IMR-90 (cell line): ENCODE data around the gene RCBTB2. TPM values are rescaled to one million over a fixed set of nuclear protein-coding genes. Genes with fewer than 3 reads are reported as not detected.

Experiments used
- ATAC-seq: fragments of 200-7000 bp; cut with Tn5 transposase; 2 replicates; pipeline ENCODE4 v1.9.1; 2020; ENCODE audit warnings: low read depth, mild to moderate bottlenecking, moderate library complexity
- BruUV-seq: library from RNA; stranded (reverse); fragments of 400-500 nt; replicated peaks from 2 replicates; lab custom pipeline; 2021; lab: Mats Ljungman, UMichigan
- CTCF ChIA-PET: fragments of 300-600 bp; formaldehyde crosslinking; extraction: SDS; loops from one replicate; lab custom pipeline; 2021; ENCODE audit warnings: antibody characterized with exemption; lab: Yijun Ruan, JAX
- POLR2A ChIA-PET: fragments of 300-600 bp; sonication (Branson Sonifier 250); formaldehyde crosslinking; loops from one replicate; lab custom pipeline; 2022; ENCODE audit warnings: antibody characterized with exemption; ENCODE audit not compliant: unreplicated experiment; lab: Charles Lee
- DNase-seq: peaks from one replicate; pipeline ENCODE4 v3.0.0; 2013
- H2AFZ ChIP-seq: replicated peaks from 2 replicates; pipeline ENCODE3; 2013; ENCODE audit warnings: low read length, mild to moderate bottlenecking; ENCODE audit not compliant: poor library complexity
- H2AK5ac ChIP-seq: 2 replicates; pipeline ENCODE4 v1.6.1; 2013; ENCODE audit warnings: low read depth, low read length, inconsistent platforms
- H2AK9ac ChIP-seq: replicated peaks from 2 replicates; pipeline ENCODE3; 2013; ENCODE audit warnings: mild to moderate bottlenecking, low read depth, low read length, moderate library complexity; ENCODE audit not compliant: poor library complexity
- H2BK120ac ChIP-seq: 2 replicates; pipeline ENCODE4 v1.6.1; 2013; ENCODE audit warnings: low read depth, low read length, inconsistent platforms
- H2BK15ac ChIP-seq: 3 replicates; pipeline ENCODE4 v1.6.1; 2013; ENCODE audit warnings: low read depth, low read length, inconsistent platforms
- H2BK20ac ChIP-seq: 2 replicates; pipeline ENCODE4 v1.6.1; 2013; ENCODE audit warnings: low read depth, mild to moderate bottlenecking, inconsistent platforms, low read length, moderate library complexity
- H2BK5ac ChIP-seq: 2 replicates; pipeline ENCODE4 v1.6.1; 2013; ENCODE audit warnings: mild to moderate bottlenecking, low read depth, low read length, inconsistent platforms; ENCODE audit not compliant: poor library complexity, severe bottlenecking
- H3K14ac ChIP-seq: replicated peaks from 2 replicates; pipeline ENCODE4 v1.6.1; 2013; ENCODE audit warnings: low read depth, low read length, inconsistent platforms
- H3K18ac ChIP-seq: 2 replicates; pipeline ENCODE4 v1.6.1; 2013; ENCODE audit warnings: low read depth, low read length, control low read depth
- H3K23ac ChIP-seq: 2 replicates; pipeline ENCODE4 v1.6.1; 2013; ENCODE audit warnings: low read depth, low read length, inconsistent platforms
- H3K27ac ChIP-seq: 2 replicates; pipeline ENCODE4 v1.5.1; 2013; ENCODE audit warnings: mild to moderate bottlenecking, control low read depth, low read length; ENCODE audit not compliant: insufficient read depth
- H3K27me3 ChIP-seq: 2 replicates; pipeline ENCODE4 v1.6.1; 2013; ENCODE audit warnings: low read length; ENCODE audit not compliant: control insufficient read depth, insufficient read depth
- H3K36me3 ChIP-seq: 2 replicates; pipeline ENCODE4 v1.6.1; 2013; ENCODE audit warnings: low read length, mixed read lengths; ENCODE audit not compliant: control insufficient read depth, insufficient read depth
- H3K4ac ChIP-seq: 2 replicates; pipeline ENCODE4 v1.6.1; 2013; ENCODE audit warnings: low read depth, low read length, inconsistent platforms
- H3K4me1 ChIP-seq: 2 replicates; pipeline ENCODE4 v1.6.1; 2013; ENCODE audit warnings: low read length, mixed read lengths; ENCODE audit not compliant: control insufficient read depth, insufficient read depth
- H3K4me2 ChIP-seq: 2 replicates; pipeline ENCODE4 v1.6.1; 2013; ENCODE audit warnings: low read depth, mild to moderate bottlenecking, control low read depth, low read length, moderate library complexity
- H3K4me3 ChIP-seq: 2 replicates; pipeline ENCODE4 v1.5.1; 2013; ENCODE audit warnings: low read depth, mild to moderate bottlenecking, control low read depth, low read length, moderate library complexity; ENCODE audit not compliant: insufficient read depth
- H3K56ac ChIP-seq: 2 replicates; pipeline ENCODE4 v1.6.1; 2013; ENCODE audit warnings: low read length, inconsistent platforms; ENCODE audit not compliant: insufficient read depth; ENCODE audit errors: extremely low read depth
- H3K79me1 ChIP-seq, 2 experiments: 2 replicates each; pipeline ENCODE4 v1.6.1; 2013; ENCODE audit warnings: low read length in 2 of 2, inconsistent platforms in 1 of 2, low read depth in 1 of 2
- H3K9ac ChIP-seq: 2 replicates; pipeline ENCODE4 v1.6.1; 2013; ENCODE audit warnings: low read depth, low read length, control low read depth
- H3K9me1 ChIP-seq: 2 replicates; pipeline ENCODE4 v1.6.1; 2013; ENCODE audit warnings: low read length, inconsistent platforms; ENCODE audit not compliant: insufficient read depth
- H3K9me3 ChIP-seq: 2 replicates; pipeline ENCODE4 v1.6.1; 2013; ENCODE audit warnings: low read length; ENCODE audit not compliant: control insufficient read depth, insufficient read depth
- H4K20me1 ChIP-seq: 2 replicates; pipeline ENCODE4 v1.6.1; 2013; ENCODE audit warnings: low read length, inconsistent platforms; ENCODE audit not compliant: insufficient read depth
- H4K5ac ChIP-seq: 2 replicates; pipeline ENCODE4 v1.6.1; 2013; ENCODE audit warnings: mild to moderate bottlenecking, low read depth, low read length, control low read depth
- H4K8ac ChIP-seq, 2 experiments: 2 replicates each; pipeline ENCODE4 v1.6.1; 2013; ENCODE audit warnings: low read depth in 2 of 2, low read length in 2 of 2, control low read depth in 1 of 2, inconsistent platforms in 1 of 2
- H4K91ac ChIP-seq: 2 replicates; pipeline ENCODE4 v1.6.1; 2013; ENCODE audit warnings: low read depth, low read length, inconsistent platforms; ENCODE audit not compliant: insufficient read depth
- CEBPB ChIP-seq: IDR thresholded peaks from 2 replicates; pipeline ENCODE4 v1.6.1; 2012; ENCODE audit warnings: low read depth, low read length, improper control_type of control experiment
- CHD1 ChIP-seq: IDR thresholded peaks from 2 replicates; pipeline ENCODE4 v1.6.1; 2012; ENCODE audit warnings: low read depth, low read length, improper control_type of control experiment
- CTCF ChIP-seq: conservative IDR thresholded peaks from 2 replicates; pipeline ENCODE4 v1.5.1; 2012; ENCODE audit warnings: mild to moderate bottlenecking, low read depth, low read length, improper control_type of control experiment
- ELK1 ChIP-seq: fragments of 150-350 bp; IDR thresholded peaks from 2 replicates; pipeline ENCODE4 v1.6.1; 2016; ENCODE audit warnings: low read depth, mild to moderate bottlenecking, low read length, moderate library complexity, borderline replicate concordance
- MAFK ChIP-seq: IDR thresholded peaks from 2 replicates; pipeline ENCODE4 v1.6.1; 2012; ENCODE audit warnings: low read depth, low read length, improper control_type of control experiment
- MAZ ChIP-seq: IDR thresholded peaks from 2 replicates; pipeline ENCODE4 v1.6.1; 2012; ENCODE audit warnings: low read depth, mild to moderate bottlenecking, low read length, improper control_type of control experiment, moderate library complexity, borderline replicate concordance
- MXI1 ChIP-seq: IDR thresholded peaks from 2 replicates; pipeline ENCODE4 v1.6.1; 2012; ENCODE audit warnings: low read depth, mild to moderate bottlenecking, low read length, moderate library complexity, borderline replicate concordance
- NFE2L2 ChIP-seq: fragments of 150-350 bp; IDR thresholded peaks from 2 replicates; pipeline ENCODE4 v1.6.1; 2016; ENCODE audit warnings: low read depth, mild to moderate bottlenecking, low read length
- POLR2A ChIP-seq: IDR thresholded peaks from 2 replicates; pipeline ENCODE4 v1.6.1; 2012; ENCODE audit warnings: mild to moderate bottlenecking, low read depth, low read length
- RAD21 ChIP-seq: IDR thresholded peaks from 2 replicates; pipeline ENCODE4 v1.6.1; 2012; ENCODE audit warnings: low read length, improper control_type of control experiment
- RCOR1 ChIP-seq: IDR thresholded peaks from 2 replicates; pipeline ENCODE4 v1.6.1; 2012; ENCODE audit warnings: mild to moderate bottlenecking, low read length, improper control_type of control experiment; ENCODE audit not compliant: insufficient replicate concordance
- RFX5 ChIP-seq: IDR thresholded peaks from 2 replicates; pipeline ENCODE4 v1.8.0; 2012; ENCODE audit warnings: low read depth, mild to moderate bottlenecking, low read length, moderate library complexity
- SMC3 ChIP-seq: fragments of 150-350 bp; IDR thresholded peaks from 2 replicates; pipeline ENCODE4 v1.6.1; 2016; ENCODE audit warnings: low read depth, mild to moderate bottlenecking, antibody characterized with exemption, low read length, moderate library complexity
- USF2 ChIP-seq: fragments of 150-350 bp; IDR thresholded peaks from 2 replicates; pipeline ENCODE4 v1.6.1; 2017; ENCODE audit warnings: mild to moderate bottlenecking, antibody characterized with exemption, low read length, low read depth
- WGBS, 2 experiments: methylation state at CpG; one replicate each; pipeline versions ENCODE4 v1.1.5 to v1.1.7; 2013; ENCODE audit warnings: missing lambda C conversion rate in 2 of 2; ENCODE audit not compliant: insufficient read length in 1 of 2; ENCODE audit errors: extremely low coverage in 2 of 2; 5-methylcytosine and 5-hydroxymethylcytosine counted together
- dilution Hi-C: fragments of 300-500 bp; cut with HindIII; formaldehyde crosslinking; loops from one replicate; pipeline ENCODE4 v1.14.3; 2018; ENCODE audit warnings: low sequenced_read_pairs; ENCODE audit not compliant: unreplicated experiment
- in situ Hi-C: fragments of 300-500 bp; cut with MboI; formaldehyde crosslinking; loops from 3 replicates; pipeline ENCODE4 v1.14.3; 2019; ENCODE audit warnings: low sequenced_read_pairs, inconsistent platforms, mixed read lengths
- intact Hi-C: fragments of 100-400 bp; cut with micrococcal nuclease; formaldehyde crosslinking; loops from 2 replicates; pipeline ENCODE4 v1.10.0; 2022
- polyA plus RNA-seq, 3 experiments: library from polyadenylated mRNA; depleted of rRNA; stranded (reverse); fragments of >200 nt; gene quantifications; 2 replicates each; pipeline ENCODE4 v1.2.3, GENCODE V29; 2012; ENCODE audit warnings: low replicate concordance in 1 of 3
- total RNA-seq: library from RNA; depleted of rRNA; stranded (reverse); fragments of >200 nt; gene quantifications from 2 replicates; pipeline ENCODE4 v1.2.3, GENCODE V29; 2012

The RCBTB2 gene
- total and polyA plus RNA-seq, 2 of the 4 experiments (the other 2 are of a cell fraction) = 4.0 to 5.2 TPM

- H3K27me3 ChIP-seq = no peaks in the 10 kb centered on the region
- H3K4me3 ChIP-seq = no peak overlapping the region
- in situ Hi-C loops = no loop called here
- 0 out of 2 replicates have a peak, but pooled peaks cover 4% of the 10 kb centered on the region for H4K20me1 ChIP-seq
- ATAC-seq (no peak), DNase-seq (no peak)
- ChIA-PET CTCF (no interaction called here), POLR2A (interaction anchor here (0.6 kb wide), 1 partner anchor 30 kb away, joined by 3 read pairs; no protein-coding TSS in a partner anchor)
- H3K9ac ChIP-seq = no peak overlapping the region
- H3K56ac ChIP-seq = no peak overlapping the region
- no CpG with 5 or more reads among the region's 3 CpGs for WGBS, 2 experiments
- intact Hi-C loops = loop anchor here (5.0 kb wide), 1 partner anchor 216 kb away; the partner anchor contains the start of gene ITM2B
- 0 out of 3 replicates have a peak overlapping the region, but pooled peaks have one; percentile 18 for H2BK15ac ChIP-seq
- no peak overlapping the region for H2AK5ac ChIP-seq
- H2BK20ac ChIP-seq = peak overlapping the region; percentile 2; the same call in 1 of the 2 replicates
- H2AFZ ChIP-seq = no peak overlapping the region
- no TSS peak for BruUV-seq
- no peak overlapping the region for H3K14ac ChIP-seq
- H3K4ac ChIP-seq = no peak overlapping the region; the same call in 1 of the 2 replicates
- dilution Hi-C loops = no loop called here
- H3K79me1 ChIP-seq = peaks cover 15 to 32% of the 10 kb centered on the region in 2 experiments
- no peaks in the 10 kb centered on the region for H3K36me3 ChIP-seq
- no peak overlapping the region; a peak in 1 of 4 replicates for H4K8ac ChIP-seq
- no peaks in the 10 kb centered on the region for H3K9me1 ChIP-seq
- peaks cover 17% of the 10 kb centered on the region for H3K4me1 ChIP-seq
- peak overlapping the region; percentile 1; the same call in 1 of the 2 replicates for H4K91ac ChIP-seq
- H3K18ac ChIP-seq = peak overlapping the region; percentile 79; the same call in 1 of the 2 replicates
- peak overlapping the region; percentile 52 for H3K27ac ChIP-seq
- no peaks in the 10 kb centered on the region for H3K9me3 ChIP-seq
- H2BK120ac ChIP-seq = peak overlapping the region; percentile 16; the same call in 1 of the 2 replicates
- no peak overlapping the region for H2AK9ac ChIP-seq
- H3K23ac ChIP-seq = no peak overlapping the region
- peak overlapping the region; percentile 62 for H3K4me2 ChIP-seq
- peak overlapping the region; percentile 52 for H2BK5ac ChIP-seq
- peak overlapping the region; percentile 40; the same call in 1 of the 2 replicates for H4K5ac ChIP-seq
- no peak for TF ChIP-seq POLR2A
- no peak for TF ChIP-seq RAD21
- TF ChIP-seq CHD1 = no peak
- TF ChIP-seq CTCF = no peak
- no peak for TF ChIP-seq RFX5
- TF ChIP-seq SMC3 = no peak
- no peak for TF ChIP-seq RCOR1
- no peak for TF ChIP-seq ELK1
- no peak for TF ChIP-seq NFE2L2
- TF ChIP-seq MAZ = no peak
- TF ChIP-seq USF2 = no peak
- no peak for TF ChIP-seq MAFK
- TF ChIP-seq CEBPB = no peak
- TF ChIP-seq MXI1 = no peak
Observed at GRCh38 chr13:48448285-48448958, 84.5 kb downstream of the RCBTB2 start.
